IMR-90 (cell line): Measurements from ENCODE around the gene DCAF17. TPM values are rescaled to one million over a fixed set of nuclear protein-coding genes. Genes with fewer than 3 reads are reported as not detected.

Experiments
- ATAC-seq: fragments of 200-7000 bp; cut with Tn5 transposase; 2 replicates; pipeline ENCODE4 v1.9.1; 2020; ENCODE audit warnings: low read depth, mild to moderate bottlenecking, moderate library complexity
- BruUV-seq: library from RNA; stranded (reverse); fragments of 400-500 nt; replicated peaks from 2 replicates; lab custom pipeline; 2021; lab: Mats Ljungman, UMichigan
- CTCF ChIA-PET: fragments of 300-600 bp; formaldehyde crosslinking; extraction: SDS; loops from one replicate; lab custom pipeline; 2021; ENCODE audit warnings: antibody characterized with exemption; lab: Yijun Ruan, JAX
- POLR2A ChIA-PET: fragments of 300-600 bp; sonication (Branson Sonifier 250); formaldehyde crosslinking; loops from one replicate; lab custom pipeline; 2022; ENCODE audit warnings: antibody characterized with exemption; ENCODE audit not compliant: unreplicated experiment; lab: Charles Lee
- DNase-seq: peaks from one replicate; pipeline ENCODE4 v3.0.0; 2013
- H2AFZ ChIP-seq: replicated peaks from 2 replicates; pipeline ENCODE3; 2013; ENCODE audit warnings: low read length, mild to moderate bottlenecking; ENCODE audit not compliant: poor library complexity
- H2AK5ac ChIP-seq: 2 replicates; pipeline ENCODE4 v1.6.1; 2013; ENCODE audit warnings: low read depth, low read length, inconsistent platforms
- H2AK9ac ChIP-seq: replicated peaks from 2 replicates; pipeline ENCODE3; 2013; ENCODE audit warnings: mild to moderate bottlenecking, low read depth, low read length, moderate library complexity; ENCODE audit not compliant: poor library complexity
- H2BK120ac ChIP-seq: 2 replicates; pipeline ENCODE4 v1.6.1; 2013; ENCODE audit warnings: low read depth, low read length, inconsistent platforms
- H2BK15ac ChIP-seq: 3 replicates; pipeline ENCODE4 v1.6.1; 2013; ENCODE audit warnings: low read depth, low read length, inconsistent platforms
- H2BK20ac ChIP-seq: 2 replicates; pipeline ENCODE4 v1.6.1; 2013; ENCODE audit warnings: low read depth, mild to moderate bottlenecking, inconsistent platforms, low read length, moderate library complexity
- H2BK5ac ChIP-seq: 2 replicates; pipeline ENCODE4 v1.6.1; 2013; ENCODE audit warnings: mild to moderate bottlenecking, low read depth, low read length, inconsistent platforms; ENCODE audit not compliant: poor library complexity, severe bottlenecking
- H3K14ac ChIP-seq: replicated peaks from 2 replicates; pipeline ENCODE4 v1.6.1; 2013; ENCODE audit warnings: low read depth, low read length, inconsistent platforms
- H3K18ac ChIP-seq: 2 replicates; pipeline ENCODE4 v1.6.1; 2013; ENCODE audit warnings: low read depth, low read length, control low read depth
- H3K23ac ChIP-seq: 2 replicates; pipeline ENCODE4 v1.6.1; 2013; ENCODE audit warnings: low read depth, low read length, inconsistent platforms
- H3K27ac ChIP-seq: 2 replicates; pipeline ENCODE4 v1.5.1; 2013; ENCODE audit warnings: mild to moderate bottlenecking, control low read depth, low read length; ENCODE audit not compliant: insufficient read depth
- H3K27me3 ChIP-seq: 2 replicates; pipeline ENCODE4 v1.6.1; 2013; ENCODE audit warnings: low read length; ENCODE audit not compliant: control insufficient read depth, insufficient read depth
- H3K36me3 ChIP-seq: 2 replicates; pipeline ENCODE4 v1.6.1; 2013; ENCODE audit warnings: low read length, mixed read lengths; ENCODE audit not compliant: control insufficient read depth, insufficient read depth
- H3K4ac ChIP-seq: 2 replicates; pipeline ENCODE4 v1.6.1; 2013; ENCODE audit warnings: low read depth, low read length, inconsistent platforms
- H3K4me1 ChIP-seq: 2 replicates; pipeline ENCODE4 v1.6.1; 2013; ENCODE audit warnings: low read length, mixed read lengths; ENCODE audit not compliant: control insufficient read depth, insufficient read depth
- H3K4me2 ChIP-seq: 2 replicates; pipeline ENCODE4 v1.6.1; 2013; ENCODE audit warnings: low read depth, mild to moderate bottlenecking, control low read depth, low read length, moderate library complexity
- H3K4me3 ChIP-seq: 2 replicates; pipeline ENCODE4 v1.5.1; 2013; ENCODE audit warnings: low read depth, mild to moderate bottlenecking, control low read depth, low read length, moderate library complexity; ENCODE audit not compliant: insufficient read depth
- H3K56ac ChIP-seq: 2 replicates; pipeline ENCODE4 v1.6.1; 2013; ENCODE audit warnings: low read length, inconsistent platforms; ENCODE audit not compliant: insufficient read depth; ENCODE audit errors: extremely low read depth
- H3K79me1 ChIP-seq, 2 experiments: 2 replicates each; pipeline ENCODE4 v1.6.1; 2013; ENCODE audit warnings: low read length in 2 of 2, inconsistent platforms in 1 of 2, low read depth in 1 of 2
- H3K9ac ChIP-seq: 2 replicates; pipeline ENCODE4 v1.6.1; 2013; ENCODE audit warnings: low read depth, low read length, control low read depth
- H3K9me1 ChIP-seq: 2 replicates; pipeline ENCODE4 v1.6.1; 2013; ENCODE audit warnings: low read length, inconsistent platforms; ENCODE audit not compliant: insufficient read depth
- H3K9me3 ChIP-seq: 2 replicates; pipeline ENCODE4 v1.6.1; 2013; ENCODE audit warnings: low read length; ENCODE audit not compliant: control insufficient read depth, insufficient read depth
- H4K20me1 ChIP-seq: 2 replicates; pipeline ENCODE4 v1.6.1; 2013; ENCODE audit warnings: low read length, inconsistent platforms; ENCODE audit not compliant: insufficient read depth
- H4K5ac ChIP-seq: 2 replicates; pipeline ENCODE4 v1.6.1; 2013; ENCODE audit warnings: mild to moderate bottlenecking, low read depth, low read length, control low read depth
- H4K8ac ChIP-seq, 2 experiments: 2 replicates each; pipeline ENCODE4 v1.6.1; 2013; ENCODE audit warnings: low read depth in 2 of 2, low read length in 2 of 2, control low read depth in 1 of 2, inconsistent platforms in 1 of 2
- H4K91ac ChIP-seq: 2 replicates; pipeline ENCODE4 v1.6.1; 2013; ENCODE audit warnings: low read depth, low read length, inconsistent platforms; ENCODE audit not compliant: insufficient read depth
- CHD1 ChIP-seq: IDR thresholded peaks from 2 replicates; pipeline ENCODE4 v1.6.1; 2012; ENCODE audit warnings: low read depth, low read length, improper control_type of control experiment
- CTCF ChIP-seq: conservative IDR thresholded peaks from 2 replicates; pipeline ENCODE4 v1.5.1; 2012; ENCODE audit warnings: mild to moderate bottlenecking, low read depth, low read length, improper control_type of control experiment
- FOS ChIP-seq: fragments of 150-350 bp; IDR thresholded peaks from 2 replicates; pipeline ENCODE4 v1.6.1; 2016; ENCODE audit warnings: low read depth, low read length
- MAFK ChIP-seq: IDR thresholded peaks from 2 replicates; pipeline ENCODE4 v1.6.1; 2012; ENCODE audit warnings: low read depth, low read length, improper control_type of control experiment
- MAZ ChIP-seq: IDR thresholded peaks from 2 replicates; pipeline ENCODE4 v1.6.1; 2012; ENCODE audit warnings: low read depth, mild to moderate bottlenecking, low read length, improper control_type of control experiment, moderate library complexity, borderline replicate concordance
- MXI1 ChIP-seq: IDR thresholded peaks from 2 replicates; pipeline ENCODE4 v1.6.1; 2012; ENCODE audit warnings: low read depth, mild to moderate bottlenecking, low read length, moderate library complexity, borderline replicate concordance
- RAD21 ChIP-seq: IDR thresholded peaks from 2 replicates; pipeline ENCODE4 v1.6.1; 2012; ENCODE audit warnings: low read length, improper control_type of control experiment
- RFX5 ChIP-seq: IDR thresholded peaks from 2 replicates; pipeline ENCODE4 v1.8.0; 2012; ENCODE audit warnings: low read depth, mild to moderate bottlenecking, low read length, moderate library complexity
- WGBS, 2 experiments: methylation state at CpG; one replicate each; pipeline versions ENCODE4 v1.1.5 to v1.1.7; 2013; ENCODE audit warnings: missing lambda C conversion rate in 2 of 2; ENCODE audit not compliant: insufficient read length in 1 of 2; ENCODE audit errors: extremely low coverage in 2 of 2; 5-methylcytosine and 5-hydroxymethylcytosine counted together
- dilution Hi-C: fragments of 300-500 bp; cut with HindIII; formaldehyde crosslinking; loops from one replicate; pipeline ENCODE4 v1.14.3; 2018; ENCODE audit warnings: low sequenced_read_pairs; ENCODE audit not compliant: unreplicated experiment
- in situ Hi-C: fragments of 300-500 bp; cut with MboI; formaldehyde crosslinking; loops from 3 replicates; pipeline ENCODE4 v1.14.3; 2019; ENCODE audit warnings: low sequenced_read_pairs, inconsistent platforms, mixed read lengths
- intact Hi-C: fragments of 100-400 bp; cut with micrococcal nuclease; formaldehyde crosslinking; loops from 2 replicates; pipeline ENCODE4 v1.10.0; 2022
- polyA plus RNA-seq, 3 experiments: library from polyadenylated mRNA; depleted of rRNA; stranded (reverse); fragments of >200 nt; gene quantifications; 2 replicates each; pipeline ENCODE4 v1.2.3, GENCODE V29; 2012; ENCODE audit warnings: low replicate concordance in 1 of 3
- total RNA-seq: library from RNA; depleted of rRNA; stranded (reverse); fragments of >200 nt; gene quantifications from 2 replicates; pipeline ENCODE4 v1.2.3, GENCODE V29; 2012
- TF ChIP-seq, protein P1 (sequence below): fragments of 150-350 bp; IDR thresholded peaks from 2 replicates; pipeline ENCODE4 v1.6.1; 2016; ENCODE audit warnings: low read depth, mild to moderate bottlenecking, low read length, moderate library complexity, borderline replicate concordance
- TF ChIP-seq, protein P2 (sequence below): fragments of 150-350 bp; IDR thresholded peaks from 2 replicates; pipeline ENCODE4 v1.6.1; 2017; ENCODE audit warnings: mild to moderate bottlenecking, antibody characterized with exemption, low read length, low read depth

Gene DCAF17
- total and polyA plus RNA-seq, 2 of the 4 experiments (the other 2 are of a cell fraction) = 6.7 to 13.1 TPM

DNA sequence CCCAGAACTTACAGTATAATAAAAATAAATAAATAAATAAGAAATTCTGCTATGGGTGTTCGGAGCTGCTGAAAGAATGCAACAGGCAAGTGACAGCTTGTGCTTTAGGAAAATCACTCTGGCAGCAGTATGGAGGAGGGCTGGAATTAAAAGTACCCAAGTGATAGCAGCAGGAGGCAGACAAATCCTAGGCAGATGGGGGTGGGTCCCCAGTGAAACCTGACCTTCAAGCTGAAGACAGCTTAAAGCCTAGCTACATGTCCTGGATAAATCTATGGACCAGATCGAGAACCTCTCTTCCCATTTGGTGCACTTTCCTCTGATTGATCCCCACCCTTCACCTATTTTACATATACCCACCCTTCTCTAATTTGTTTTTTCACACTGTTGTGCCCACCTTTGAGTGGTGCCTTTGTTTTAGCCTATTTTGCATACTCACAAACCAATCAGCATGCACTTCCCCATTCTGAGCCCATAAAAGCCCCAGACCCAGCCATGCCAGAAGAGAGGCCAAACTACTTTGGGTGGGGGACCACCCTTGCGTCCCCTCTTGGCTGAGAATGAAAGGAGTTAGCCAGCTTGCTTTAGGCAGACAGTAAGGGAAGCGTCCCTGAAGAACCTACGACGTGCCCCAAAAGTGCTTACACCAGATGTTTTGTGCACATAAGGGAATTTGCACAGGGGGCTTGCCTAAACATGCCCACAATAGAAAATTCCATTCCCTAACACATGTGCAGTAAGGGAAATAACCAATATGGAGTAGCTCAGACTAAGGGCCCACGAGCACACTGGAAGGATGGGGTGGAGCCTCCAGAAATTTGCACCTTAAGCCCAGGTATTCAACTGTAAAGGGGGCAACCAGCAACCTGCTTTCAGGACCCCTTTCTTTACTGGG, 3.3 kb upstream of the DCAF17 start:
- H4K20me1 ChIP-seq = no peaks in the 10 kb centered on the region; the same call in 1 of the 2 replicates
- DNase-seq (no peak), ATAC-seq (no peak)
- H2AK9ac ChIP-seq = peak overlapping the region; percentile 66
- H3K56ac ChIP-seq = no peak overlapping the region
- no peak overlapping the region for H3K27ac ChIP-seq
- H3K4ac ChIP-seq = peak overlapping the region; percentile 12; the same call in 1 of the 2 replicates
- no peaks in the 10 kb centered on the region for H3K27me3 ChIP-seq
- no peak overlapping the region for H4K91ac ChIP-seq
- H3K36me3 ChIP-seq = no peaks in the 10 kb centered on the region
- in situ Hi-C loops = no loop called here
- no peak overlapping the region for H3K18ac ChIP-seq
- H4K5ac ChIP-seq = no peak overlapping the region
- H2BK20ac ChIP-seq = no peak overlapping the region; the same call in 1 of the 2 replicates
- H2AK5ac ChIP-seq = no peak overlapping the region
- H3K9ac ChIP-seq = no peak overlapping the region
- no TSS peak for BruUV-seq
- H3K4me2 ChIP-seq = no peak overlapping the region
- peaks cover 7% of the 10 kb centered on the region for H3K9me1 ChIP-seq
- peak overlapping the region in 1 of 2 experiments; percentile 57; a peak in 1 of 4 replicates for H4K8ac ChIP-seq
- peak overlapping the region; percentile 6; the same call in 1 of the 2 replicates for H2BK120ac ChIP-seq
- H3K23ac ChIP-seq = no peak overlapping the region
- dilution Hi-C loops = no loop called here
- H3K4me1 ChIP-seq = peaks cover 9% of the 10 kb centered on the region
- H3K9me3 ChIP-seq = no peaks in the 10 kb centered on the region
- peaks cover 26 to 41% of the 10 kb centered on the region in 2 experiments for H3K79me1 ChIP-seq
- TF ChIP-seq CTCF (no peak), FOS (no peak), MAFK (no peak), RAD21 (no peak), MXI1 (no peak), CHD1 (no peak), RFX5 (no peak), MAZ (no peak)
- TF ChIP-seq, protein P1, sequence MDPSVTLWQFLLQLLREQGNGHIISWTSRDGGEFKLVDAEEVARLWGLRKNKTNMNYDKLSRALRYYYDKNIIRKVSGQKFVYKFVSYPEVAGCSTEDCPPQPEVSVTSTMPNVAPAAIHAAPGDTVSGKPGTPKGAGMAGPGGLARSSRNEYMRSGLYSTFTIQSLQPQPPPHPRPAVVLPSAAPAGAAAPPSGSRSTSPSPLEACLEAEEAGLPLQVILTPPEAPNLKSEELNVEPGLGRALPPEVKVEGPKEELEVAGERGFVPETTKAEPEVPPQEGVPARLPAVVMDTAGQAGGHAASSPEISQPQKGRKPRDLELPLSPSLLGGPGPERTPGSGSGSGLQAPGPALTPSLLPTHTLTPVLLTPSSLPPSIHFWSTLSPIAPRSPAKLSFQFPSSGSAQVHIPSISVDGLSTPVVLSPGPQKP = no peak
- TF ChIP-seq, protein P2, sequence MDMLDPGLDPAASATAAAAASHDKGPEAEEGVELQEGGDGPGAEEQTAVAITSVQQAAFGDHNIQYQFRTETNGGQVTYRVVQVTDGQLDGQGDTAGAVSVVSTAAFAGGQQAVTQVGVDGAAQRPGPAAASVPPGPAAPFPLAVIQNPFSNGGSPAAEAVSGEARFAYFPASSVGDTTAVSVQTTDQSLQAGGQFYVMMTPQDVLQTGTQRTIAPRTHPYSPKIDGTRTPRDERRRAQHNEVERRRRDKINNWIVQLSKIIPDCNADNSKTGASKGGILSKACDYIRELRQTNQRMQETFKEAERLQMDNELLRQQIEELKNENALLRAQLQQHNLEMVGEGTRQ = no peak
- WGBS, 2 experiments = 100% methylated on average over 1 of the region's 7 CpGs; no CpG with 5 or more reads in 1 of the 2 experiments
- POLR2A ChIA-PET = interaction anchor here (0.6 kb wide), 1 partner anchor 85 kb away, joined by 5 read pairs; no protein-coding TSS in a partner anchor
- no peak overlapping the region for H2BK5ac ChIP-seq
- H3K14ac ChIP-seq = 0 out of 2 replicates have a peak overlapping the region, but pooled peaks have one; percentile 3
- intact Hi-C loops = no loop called here
- CTCF ChIA-PET = interaction anchor here (0.6 to 1.9 kb wide), 2 partner anchors 14 to 382 kb away, joined by 3 to 7 read pairs; no protein-coding TSS in a partner anchor
- no peak overlapping the region for H3K4me3 ChIP-seq
- no peak overlapping the region for H2AFZ ChIP-seq
- no peak overlapping the region for H2BK15ac ChIP-seq
